ENCODE results near the gene IZUMO4.
"Not testable (repeated sequence)": the region's sequence is repeated elsewhere in the genome, so short reads cannot be mapped to it uniquely, and the experiment has no call there.

IZUMO4 gene

DNA sequence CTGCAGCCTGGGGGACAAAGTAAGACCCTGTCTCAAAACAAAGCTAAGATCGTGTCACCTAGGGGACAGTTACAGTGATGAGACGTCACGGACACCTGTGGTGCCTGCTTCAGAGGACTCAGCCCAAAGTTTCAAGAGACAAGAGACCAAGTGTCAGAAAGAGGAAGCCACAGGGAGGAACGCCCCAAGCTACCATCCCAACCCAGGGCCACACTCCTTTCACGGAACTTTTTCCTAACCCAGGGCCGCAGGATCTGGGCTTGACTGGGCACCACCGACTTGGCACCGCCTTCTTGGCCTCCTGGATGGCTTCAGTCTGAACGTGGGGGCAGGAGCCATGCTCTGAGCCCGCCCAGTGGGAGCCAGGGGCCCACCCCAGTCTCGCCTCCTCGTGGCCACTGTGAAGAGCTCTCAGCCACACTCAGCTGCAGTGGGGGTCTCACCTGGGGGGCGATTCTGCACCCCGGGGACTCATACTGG is 9.1 kb upstream of the IZUMO4 start:
- TF ChIP-seq, protein P1, sequence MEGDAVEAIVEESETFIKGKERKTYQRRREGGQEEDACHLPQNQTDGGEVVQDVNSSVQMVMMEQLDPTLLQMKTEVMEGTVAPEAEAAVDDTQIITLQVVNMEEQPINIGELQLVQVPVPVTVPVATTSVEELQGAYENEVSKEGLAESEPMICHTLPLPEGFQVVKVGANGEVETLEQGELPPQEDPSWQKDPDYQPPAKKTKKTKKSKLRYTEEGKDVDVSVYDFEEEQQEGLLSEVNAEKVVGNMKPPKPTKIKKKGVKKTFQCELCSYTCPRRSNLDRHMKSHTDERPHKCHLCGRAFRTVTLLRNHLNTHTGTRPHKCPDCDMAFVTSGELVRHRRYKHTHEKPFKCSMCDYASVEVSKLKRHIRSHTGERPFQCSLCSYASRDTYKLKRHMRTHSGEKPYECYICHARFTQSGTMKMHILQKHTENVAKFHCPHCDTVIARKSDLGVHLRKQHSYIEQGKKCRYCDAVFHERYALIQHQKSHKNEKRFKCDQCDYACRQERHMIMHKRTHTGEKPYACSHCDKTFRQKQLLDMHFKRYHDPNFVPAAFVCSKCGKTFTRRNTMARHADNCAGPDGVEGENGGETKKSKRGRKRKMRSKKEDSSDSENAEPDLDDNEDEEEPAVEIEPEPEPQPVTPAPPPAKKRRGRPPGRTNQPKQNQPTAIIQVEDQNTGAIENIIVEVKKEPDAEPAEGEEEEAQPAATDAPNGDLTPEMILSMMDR (IDR thresholded peaks at IDR 0.05; ENCODE audit: low read depth, low read length), result no peak
- DNase-seq (ENCODE audit: extremely low read depth, low read depth), result no peak

DNA sequence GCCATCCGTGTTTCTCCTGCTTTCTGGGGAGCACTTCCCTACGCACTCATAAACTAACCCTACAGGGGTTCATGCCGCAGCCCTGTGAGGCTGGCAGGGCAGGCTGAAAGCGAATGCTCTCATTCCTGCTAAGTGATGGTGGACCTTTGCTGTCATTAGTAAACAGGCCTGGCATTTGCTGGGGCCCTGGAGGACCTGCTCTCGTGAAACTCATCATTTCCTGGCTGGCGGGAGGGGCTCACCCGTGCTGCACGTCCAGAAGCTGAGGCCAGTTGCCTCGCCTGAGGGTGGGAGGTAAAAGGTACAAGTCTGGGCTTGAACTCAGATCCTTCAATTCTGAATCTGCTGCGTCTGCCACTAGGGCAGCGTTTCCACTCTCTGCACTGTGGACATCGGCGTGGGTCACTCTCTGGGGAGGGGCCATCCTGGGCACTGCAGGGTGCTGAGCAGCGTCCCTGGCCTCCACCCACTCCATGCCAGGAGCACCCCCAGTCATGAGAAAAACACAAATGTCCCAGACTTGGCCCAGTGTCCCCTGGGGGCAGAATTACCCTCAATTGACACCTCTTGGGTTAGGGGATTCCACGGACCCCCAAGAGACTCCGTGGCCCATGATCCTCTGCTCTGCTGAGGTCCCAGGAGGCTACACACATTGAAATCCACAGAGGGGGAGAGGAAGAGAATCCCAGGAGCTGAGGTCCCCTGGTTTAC is 7.6 kb upstream of the IZUMO4 start:
- TF ChIP-seq, protein P1 (IDR thresholded peaks at IDR 0.05; ENCODE audit: low read depth, low read length), result no peak
- DNase-seq (ENCODE audit: extremely low read depth, low read depth), result no peak

DNA sequence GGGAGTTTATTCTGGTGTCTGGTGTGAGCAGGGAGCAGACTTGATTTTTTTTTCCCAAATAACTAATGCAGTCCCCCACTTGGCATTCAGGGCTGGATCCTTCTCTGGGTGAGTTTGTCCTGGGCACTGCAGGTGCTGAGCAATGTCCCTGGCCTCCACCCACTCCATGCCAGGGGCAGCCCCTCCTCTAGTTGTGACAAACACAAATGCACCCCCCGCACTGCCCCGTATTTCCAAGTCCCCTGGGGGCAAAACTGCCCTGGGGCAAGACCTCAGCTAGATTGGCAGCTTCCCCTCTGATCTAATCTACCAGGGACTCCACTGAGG is 7.0 kb upstream of the IZUMO4 start:
- TF ChIP-seq, protein P1 (IDR thresholded peaks at IDR 0.05; ENCODE audit: low read depth, low read length), result no peak
- DNase-seq (ENCODE audit: extremely low read depth, low read depth), result no peak

DNA sequence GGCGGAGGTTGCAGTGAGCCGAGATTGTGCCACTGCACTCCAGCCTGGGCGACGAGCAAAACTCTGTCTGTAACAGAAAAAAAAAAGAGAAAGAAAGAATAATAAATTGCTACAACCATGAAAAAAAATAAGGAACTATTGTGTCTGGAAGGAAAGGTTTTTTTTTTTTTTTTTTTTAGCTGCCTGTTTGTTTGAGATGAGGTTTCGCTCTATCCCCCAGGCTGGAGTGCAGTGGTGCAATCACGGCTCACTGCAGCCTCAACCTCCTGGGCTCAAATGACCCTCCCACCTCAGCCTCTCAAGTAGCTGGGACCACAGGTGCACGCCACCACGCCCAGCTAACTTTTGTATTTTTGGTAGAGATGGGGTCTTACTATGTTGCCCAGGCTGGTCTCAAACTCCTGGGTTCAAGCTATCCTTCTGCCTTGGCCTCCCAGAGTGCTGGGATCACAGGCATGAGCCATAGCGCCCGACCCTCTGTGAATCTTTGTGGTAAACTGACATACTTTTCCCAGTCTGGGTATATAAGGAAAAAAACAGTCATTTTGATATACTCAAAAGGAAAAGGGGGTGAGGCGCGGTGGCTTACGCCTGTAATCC is 4.7 kb upstream of the IZUMO4 start:
- DNase-seq (ENCODE audit: extremely low read depth, low read depth), result not testable (repeated sequence)

DNA sequence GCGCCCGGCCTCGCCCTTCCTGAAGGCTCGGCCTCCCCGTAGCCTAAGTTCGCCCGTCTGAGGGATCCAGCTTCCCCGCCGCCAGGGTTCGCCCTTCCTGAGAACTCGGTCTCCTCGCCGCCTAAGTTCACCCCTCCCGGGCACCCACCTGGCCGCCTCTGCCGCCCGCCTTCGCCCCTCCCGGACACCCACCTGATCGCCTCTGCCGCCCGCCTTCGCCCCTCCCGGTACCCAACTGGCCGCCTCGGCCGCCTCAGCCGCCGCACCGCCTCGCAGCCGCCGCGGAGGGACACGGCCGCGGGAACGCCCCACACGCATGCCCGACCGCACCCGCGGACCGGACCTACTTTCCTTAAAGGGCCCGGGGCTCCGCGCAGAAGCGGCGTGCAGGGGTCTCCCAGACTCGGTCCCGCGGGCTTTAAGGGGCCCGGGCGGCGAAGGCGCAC is 658 bp upstream of the IZUMO4 start, which contains the start of gene MOB3A:
MOB3A (minus strand) TSS at position 293 of the 446 bp plus-strand sequence. CDS start 17,766 bp downstream, outside the sequence.
- TF ChIP-seq, protein P1 (IDR thresholded peaks at IDR 0.05; ENCODE audit: low read depth, low read length), result peak; percentile 49
- peak; percentile 86 for DNase-seq (ENCODE audit: extremely low read depth, low read depth)

DNA sequence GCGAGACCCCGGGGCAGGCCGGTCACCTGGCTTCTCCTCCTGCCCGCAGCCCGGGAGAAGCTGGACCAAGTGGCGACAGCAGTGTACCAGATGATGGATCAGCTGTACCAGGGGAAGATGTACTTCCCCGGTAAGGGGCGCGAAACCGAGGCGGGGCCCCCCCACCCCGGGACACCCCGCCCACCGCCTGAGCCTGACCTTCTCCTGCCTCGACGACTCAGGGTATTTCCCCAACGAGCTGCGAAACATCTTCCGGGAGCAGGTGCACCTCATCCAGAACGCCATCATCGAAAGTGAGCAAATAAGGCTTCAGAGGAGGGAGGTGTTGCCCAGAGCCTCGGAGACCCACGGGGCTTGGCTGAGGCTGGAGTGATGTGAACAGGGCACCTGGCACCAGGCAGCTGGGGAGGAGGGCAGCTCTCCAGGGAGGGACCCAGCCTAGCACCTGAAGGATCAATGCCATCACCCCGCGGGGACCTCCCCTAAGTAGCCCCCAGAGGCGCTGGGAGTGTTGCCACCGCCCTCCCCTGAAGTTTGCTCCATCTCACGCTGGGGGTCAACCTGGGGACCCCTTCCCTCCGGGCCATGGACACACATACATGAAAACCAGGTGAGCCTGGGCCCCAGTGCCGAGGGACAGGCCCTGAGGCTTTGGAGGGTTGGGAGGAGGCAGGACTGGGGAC is 629 bp downstream of the IZUMO4 start:
- DNase-seq (ENCODE audit: extremely low read depth, low read depth), result no peak
- TF ChIP-seq, protein P1 (IDR thresholded peaks at IDR 0.05; ENCODE audit: low read depth, low read length), result no peak

DNA sequence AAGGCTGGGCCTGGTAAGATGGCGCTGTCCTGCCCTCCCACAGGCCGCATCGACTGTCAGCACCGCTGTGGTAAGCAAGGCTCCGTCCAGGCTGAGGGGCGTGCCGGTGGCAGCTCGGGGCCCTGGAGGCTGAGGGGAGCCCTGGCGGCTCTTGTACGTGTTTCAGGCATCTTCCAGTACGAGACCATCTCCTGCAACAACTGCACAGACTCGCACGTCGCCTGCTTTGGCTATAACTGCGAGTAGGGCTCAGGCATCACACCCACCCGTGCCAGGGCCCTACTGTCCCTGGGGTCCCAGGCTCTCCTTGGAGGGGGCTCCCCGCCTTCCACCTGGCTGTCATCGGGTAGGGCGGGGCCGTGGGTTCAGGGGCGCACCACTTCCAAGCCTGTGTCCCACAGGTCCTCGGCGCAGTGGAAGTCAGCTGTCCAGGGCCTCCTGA is 1.2 kb downstream of the IZUMO4 start:
- no peak for DNase-seq (ENCODE audit: extremely low read depth, low read depth)

More for the DNA sequence above, 1.2 kb downstream of the IZUMO4 start:
- TF ChIP-seq, protein P1 (IDR thresholded peaks at IDR 0.05; ENCODE audit: low read depth, low read length), result no peak
